Measurements from ENCODE around the gene SPDL1. TPM values are rescaled to one million over a fixed set of nuclear protein-coding genes. Genes with fewer than 3 reads are reported as not detected.

Gene SPDL1
- total and polyA plus RNA-seq, 5 donors from 2014 or later, result 3.4 to 11.5 (median 7.6) TPM

DNA sequence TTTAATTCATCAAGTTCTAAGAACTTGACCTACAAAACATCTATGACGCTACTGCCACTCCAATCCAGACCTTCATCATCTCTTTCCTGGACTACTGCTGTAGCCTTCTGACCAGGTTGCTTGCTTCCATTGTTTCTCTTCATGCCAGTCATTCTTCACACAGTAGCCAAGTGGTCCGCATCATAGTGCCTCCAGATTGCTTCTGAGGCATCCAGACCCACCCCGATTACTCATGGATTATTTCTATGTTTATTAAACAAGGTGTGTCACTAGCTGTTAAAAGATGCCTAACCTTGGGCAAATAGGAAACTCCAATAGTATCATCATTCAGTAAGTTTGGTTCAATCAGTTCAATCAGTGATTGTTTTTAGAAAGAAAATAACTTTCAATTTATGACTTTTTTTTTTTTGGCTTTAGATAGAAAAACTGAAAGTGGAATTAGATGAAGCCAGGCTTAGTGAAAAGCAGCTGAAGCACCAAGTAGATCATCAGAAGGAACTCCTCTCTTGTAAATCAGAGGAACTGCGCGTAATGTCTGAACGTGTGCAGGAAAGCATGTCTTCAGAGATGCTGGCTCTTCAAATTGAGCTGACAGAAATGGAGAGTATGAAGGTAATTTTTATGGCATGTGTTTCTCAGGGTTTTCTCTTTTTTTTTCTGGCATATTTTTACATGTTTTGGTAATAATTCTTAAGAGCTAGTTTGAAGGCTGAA lies 9.5 kb downstream of the SPDL1 start:
- ATAC-seq (ENCODE audit: low read depth in 2 of 2) (no peak), DNase-seq (no peak)
- H3K4me1 ChIP-seq (ENCODE audit: control insufficient read depth, insufficient read depth, low read length, poor library complexity, severe bottlenecking), result no peaks in the 10 kb centered on the region
- H3K27me3 Mint-ChIP-seq, result no peaks in the 10 kb centered on the region
- no peak overlapping the region for H3K27ac Mint-ChIP-seq
- H3K36me3 Mint-ChIP-seq, result peaks cover 51% of the 10 kb centered on the region
- no peaks in the 10 kb centered on the region for H3K27me3 ChIP-seq (ENCODE audit: control insufficient read depth, insufficient read depth, low read length)
- peaks cover 0 to 11% (median 7%) of the 10 kb centered on the region in 4 donors for H3K4me1 Mint-ChIP-seq
- H3K36me3 ChIP-seq (ENCODE audit: control insufficient read depth, insufficient read depth, low read length), result peaks cover 56% of the 10 kb centered on the region
- H3K9me3 Mint-ChIP-seq, result no peaks in the 10 kb centered on the region
- no peak overlapping the region for H3K4me3 Mint-ChIP-seq
- no peak overlapping the region for H3K27ac ChIP-seq (ENCODE audit: insufficient read depth, low read length, poor library complexity, severe bottlenecking)
- H3K9me3 ChIP-seq (ENCODE audit: control insufficient read depth in 2 of 2, low read length in 2 of 2), result no peaks in the 10 kb centered on the region
- no peak overlapping the region for H3K4me3 ChIP-seq (ENCODE audit: low read depth, low read length)

DNA sequence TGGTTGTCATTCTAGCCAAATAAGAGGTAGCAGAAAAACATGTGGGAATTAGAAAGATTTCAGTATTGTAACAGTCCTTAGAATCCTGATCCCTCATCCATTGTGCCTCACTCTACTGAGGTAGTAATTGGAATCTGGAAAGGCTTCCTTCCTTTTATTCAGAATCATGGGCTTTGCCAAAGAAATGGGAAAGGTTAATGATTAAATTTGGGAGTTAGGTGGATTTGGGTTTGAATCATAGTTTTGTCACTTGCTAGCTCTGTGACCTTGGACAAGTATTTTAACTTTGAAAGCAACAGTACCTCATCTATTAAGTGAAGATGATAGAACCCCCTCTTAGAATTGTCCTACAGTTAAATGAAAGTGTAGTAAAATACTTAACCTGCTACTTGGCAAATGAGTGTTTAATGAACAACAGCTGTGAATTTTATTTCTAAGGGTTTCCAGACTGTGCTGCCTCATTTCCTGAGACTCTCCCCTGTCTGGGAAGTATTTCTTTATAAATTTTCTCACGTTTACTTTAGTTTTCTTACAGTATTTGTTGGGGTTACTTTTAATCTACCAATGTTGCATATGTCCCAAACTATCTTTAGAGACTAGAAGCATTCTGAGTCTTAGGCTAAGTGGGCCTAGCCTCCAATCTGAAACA lies 11.7 kb downstream of the SPDL1 start:
- no peaks in the 10 kb centered on the region for H3K4me1 ChIP-seq (ENCODE audit: control insufficient read depth, insufficient read depth, low read length, poor library complexity, severe bottlenecking)
- H3K4me3 ChIP-seq (ENCODE audit: low read depth, low read length), result no peak overlapping the region
- no peak overlapping the region for H3K27ac ChIP-seq (ENCODE audit: insufficient read depth, low read length, poor library complexity, severe bottlenecking)
- H3K36me3 Mint-ChIP-seq, result peaks cover 38% of the 10 kb centered on the region
- no peaks in the 10 kb centered on the region for H3K27me3 Mint-ChIP-seq
- peaks cover 50% of the 10 kb centered on the region for H3K36me3 ChIP-seq (ENCODE audit: control insufficient read depth, insufficient read depth, low read length)
- H3K9me3 Mint-ChIP-seq, result no peaks in the 10 kb centered on the region
- no peaks in the 10 kb centered on the region for H3K27me3 ChIP-seq (ENCODE audit: control insufficient read depth, insufficient read depth, low read length)
- H3K4me3 Mint-ChIP-seq, result no peak overlapping the region
- H3K9me3 ChIP-seq (ENCODE audit: control insufficient read depth in 2 of 2, low read length in 2 of 2), result no peaks in the 10 kb centered on the region
- no peak overlapping the region for H3K27ac Mint-ChIP-seq
- peaks cover 0 to 5% (median 2%) of the 10 kb centered on the region in 4 donors for H3K4me1 Mint-ChIP-seq
- DNase-seq, result no peak
- no peak for ATAC-seq (ENCODE audit: low read depth in 2 of 2)

DNA sequence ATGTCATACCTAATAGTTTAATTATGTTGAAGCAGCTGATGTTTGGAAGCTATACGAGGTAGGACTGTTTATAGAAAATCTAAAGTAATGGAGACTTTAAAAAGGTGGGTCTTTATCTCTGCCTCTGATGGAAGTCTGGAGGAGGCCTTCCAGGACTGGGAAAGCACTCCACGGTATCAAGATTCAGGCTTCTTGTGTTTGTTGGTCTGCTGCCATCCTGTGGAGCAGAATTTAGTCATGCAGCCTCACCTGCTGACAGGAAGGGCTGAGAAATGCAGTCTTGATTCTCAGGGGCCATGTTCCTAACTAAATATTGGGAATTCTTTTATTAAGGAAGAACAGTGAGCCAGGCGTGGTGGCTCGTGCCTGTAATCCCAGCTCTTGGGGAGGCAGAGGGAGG lies 15.9 kb downstream of the SPDL1 start:
- Mint-ChIP-seq H3K9me3 (no peaks in the 10 kb centered on the region), H3K27me3 (no peaks in the 10 kb centered on the region), H3K27ac (peak overlapping the region in 1 of 3 donors; percentile 11), H3K4me1 (no peaks in the 10 kb centered on the region), H3K4me3 (no peak overlapping the region), H3K36me3 (peaks cover 40% of the 10 kb centered on the region)
- no peak for ATAC-seq (ENCODE audit: low read depth in 2 of 2)
- peaks cover 42% of the 10 kb centered on the region for H3K36me3 ChIP-seq (ENCODE audit: control insufficient read depth, insufficient read depth, low read length)
- H3K9me3 ChIP-seq (ENCODE audit: control insufficient read depth in 2 of 2, low read length in 2 of 2), result no peaks in the 10 kb centered on the region
- H3K27ac ChIP-seq (ENCODE audit: insufficient read depth, low read length, poor library complexity, severe bottlenecking), result no peak overlapping the region
- no peaks in the 10 kb centered on the region for H3K27me3 ChIP-seq (ENCODE audit: control insufficient read depth, insufficient read depth, low read length)
- no peak overlapping the region for H3K4me3 ChIP-seq (ENCODE audit: low read depth, low read length)
- no peaks in the 10 kb centered on the region for H3K4me1 ChIP-seq (ENCODE audit: control insufficient read depth, insufficient read depth, low read length, poor library complexity, severe bottlenecking)
- DNase-seq, result no peak

DNA sequence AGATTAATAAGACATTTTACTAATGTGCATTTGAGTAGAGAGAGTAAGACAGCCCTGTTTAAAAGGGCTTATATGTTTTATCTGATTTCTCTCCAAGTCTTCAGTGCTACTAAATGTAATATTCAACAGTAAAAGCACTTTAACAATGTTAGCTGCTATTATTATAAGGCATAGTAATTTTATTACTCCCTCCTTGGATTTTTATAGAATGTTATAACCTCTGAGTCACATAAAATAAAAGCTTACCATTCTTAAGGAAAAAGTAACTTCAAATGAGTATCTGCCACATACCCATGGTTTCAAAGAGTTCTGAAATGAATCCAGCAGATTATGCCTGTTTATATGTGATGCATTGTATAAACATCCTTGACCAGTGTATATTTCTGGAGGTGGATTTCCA lies 19.0 kb downstream of the SPDL1 start:
- no peak overlapping the region for H3K4me3 Mint-ChIP-seq
- DNase-seq, result no peak
- H3K36me3 ChIP-seq (ENCODE audit: control insufficient read depth, insufficient read depth, low read length), result peaks cover 28% of the 10 kb centered on the region

DNA sequence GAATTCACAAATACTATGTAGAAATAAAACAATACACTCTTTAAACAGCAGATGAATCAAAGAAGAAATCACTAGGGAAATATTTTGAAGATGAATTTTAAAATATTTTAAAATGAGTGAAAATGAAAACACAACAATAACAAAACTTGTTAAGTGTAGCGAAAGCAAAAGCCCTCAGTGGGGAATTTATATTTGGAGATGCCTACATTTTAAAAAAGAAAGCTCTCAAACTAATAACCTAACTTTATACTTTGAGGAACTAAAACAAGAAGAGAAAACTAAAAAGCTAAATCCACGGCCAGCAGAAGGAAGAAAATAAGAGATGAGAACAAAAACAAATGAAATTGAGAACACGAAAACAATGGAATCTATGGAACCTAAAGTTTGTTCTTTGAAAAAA lies 22.7 kb downstream of the SPDL1 start:
- Histone ChIP-seq H3K27ac (ENCODE audit: insufficient read depth, low read length, poor library complexity, severe bottlenecking) (no peak overlapping the region), H3K4me3 (ENCODE audit: low read depth, low read length) (no peak overlapping the region), H3K27me3 (ENCODE audit: control insufficient read depth, insufficient read depth, low read length) (peaks cover 11% of the 10 kb centered on the region), H3K9me3 (ENCODE audit: control insufficient read depth in 2 of 2, low read length in 2 of 2) (peaks cover 0 to 8% of the 10 kb centered on the region in 2 experiments), H3K4me1 (ENCODE audit: control insufficient read depth, insufficient read depth, low read length, poor library complexity, severe bottlenecking) (no peaks in the 10 kb centered on the region), H3K36me3 (ENCODE audit: control insufficient read depth, insufficient read depth, low read length) (peaks cover 9% of the 10 kb centered on the region)
- Mint-ChIP-seq H3K4me1 (no peaks in the 10 kb centered on the region), H3K9me3 (peaks cover 0 to 15% (median 6%) of the 10 kb centered on the region in 7 donors), H3K36me3 (peaks cover 31% of the 10 kb centered on the region), H3K27me3 (peaks cover 13% of the 10 kb centered on the region), H3K4me3 (no peak overlapping the region), H3K27ac (no peak overlapping the region)
- ATAC-seq (ENCODE audit: low read depth in 2 of 2) (no peak), DNase-seq (no peak)

More for the DNA sequence above, 19.0 kb downstream of the SPDL1 start:
- H3K27ac ChIP-seq (ENCODE audit: insufficient read depth, low read length, poor library complexity, severe bottlenecking), result no peak overlapping the region
- Mint-ChIP-seq H3K4me1 (no peaks in the 10 kb centered on the region), H3K27ac (no peak overlapping the region), H3K9me3 (peaks cover 0 to under 1% (median 0%) of the 10 kb centered on the region in 7 donors), H3K36me3 (peaks cover 46% of the 10 kb centered on the region), H3K27me3 (peaks cover 2% of the 10 kb centered on the region)
- no peak overlapping the region for H3K4me3 ChIP-seq (ENCODE audit: low read depth, low read length)
- peaks cover 4% of the 10 kb centered on the region for H3K27me3 ChIP-seq (ENCODE audit: control insufficient read depth, insufficient read depth, low read length)
- no peaks in the 10 kb centered on the region for H3K4me1 ChIP-seq (ENCODE audit: control insufficient read depth, insufficient read depth, low read length, poor library complexity, severe bottlenecking)
- no peaks in the 10 kb centered on the region for H3K9me3 ChIP-seq (ENCODE audit: control insufficient read depth in 2 of 2, low read length in 2 of 2)
- ATAC-seq (ENCODE audit: low read depth in 2 of 2), result no peak

DNA sequence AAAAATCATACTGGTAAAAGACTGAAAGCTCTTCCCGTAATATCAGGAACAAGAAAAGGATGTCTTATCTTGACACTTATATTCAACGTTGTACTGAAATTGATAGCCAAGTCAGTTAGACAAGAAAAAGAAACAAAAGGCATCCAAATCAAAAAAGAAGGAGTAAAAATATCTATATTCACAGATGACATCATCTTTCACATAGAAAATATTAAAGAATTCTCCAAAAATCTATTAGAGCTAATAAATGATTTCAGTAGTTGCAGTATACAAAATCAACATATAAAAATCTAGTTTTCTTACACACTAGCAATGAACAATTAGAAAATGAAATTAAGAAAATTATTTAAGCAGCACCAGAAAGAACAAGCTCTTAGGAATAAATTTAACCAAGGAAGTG lies 24.3 kb downstream of the SPDL1 start:
- ATAC-seq (ENCODE audit: low read depth in 2 of 2) (no peak), DNase-seq (no peak)
- peaks cover 25% of the 10 kb centered on the region for H3K27me3 Mint-ChIP-seq
- H3K4me1 Mint-ChIP-seq, result peaks cover 0 to under 1% (median 0%) of the 10 kb centered on the region in 4 donors
- no peak overlapping the region for H3K4me3 ChIP-seq (ENCODE audit: low read depth, low read length)
- no peak overlapping the region for H3K27ac ChIP-seq (ENCODE audit: insufficient read depth, low read length, poor library complexity, severe bottlenecking)
- H3K27me3 ChIP-seq (ENCODE audit: control insufficient read depth, insufficient read depth, low read length), result peaks cover 11% of the 10 kb centered on the region
- peaks cover 0 to 11% of the 10 kb centered on the region in 2 experiments for H3K9me3 ChIP-seq (ENCODE audit: control insufficient read depth in 2 of 2, low read length in 2 of 2)
- peaks cover 18% of the 10 kb centered on the region for H3K36me3 Mint-ChIP-seq
- H3K4me3 Mint-ChIP-seq, result no peak overlapping the region
- H3K36me3 ChIP-seq (ENCODE audit: control insufficient read depth, insufficient read depth, low read length), result no peaks in the 10 kb centered on the region
- no peak overlapping the region for H3K27ac Mint-ChIP-seq
- H3K4me1 ChIP-seq (ENCODE audit: control insufficient read depth, insufficient read depth, low read length, poor library complexity, severe bottlenecking), result no peaks in the 10 kb centered on the region
- H3K9me3 Mint-ChIP-seq, result peaks cover 2 to 15% (median 11%) of the 10 kb centered on the region in 7 donors

DNA sequence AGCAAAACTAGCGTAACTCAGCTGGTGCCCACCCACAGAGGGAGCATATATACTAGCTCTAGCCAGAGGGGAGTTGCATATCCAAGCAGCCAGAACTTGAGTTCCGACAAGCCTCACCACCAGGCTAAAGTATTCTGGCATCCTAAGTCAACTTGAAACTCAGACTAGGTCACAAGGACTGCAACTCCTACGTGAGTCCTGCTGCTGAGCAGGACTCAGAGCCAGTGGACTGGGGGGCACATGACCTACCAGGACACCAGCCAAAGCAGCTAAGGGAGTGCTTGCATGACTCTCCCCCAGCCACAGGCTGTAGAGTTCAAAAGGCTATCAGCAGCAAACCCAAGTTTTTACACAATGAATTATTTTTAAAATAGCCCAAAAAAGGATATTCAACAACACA lies 26.1 kb downstream of the SPDL1 start:
- H3K4me3 ChIP-seq (ENCODE audit: low read depth, low read length), result no peak overlapping the region
- H3K27ac Mint-ChIP-seq, result no peak overlapping the region
- peaks cover 10% of the 10 kb centered on the region for H3K36me3 Mint-ChIP-seq
- H3K4me1 ChIP-seq (ENCODE audit: control insufficient read depth, insufficient read depth, low read length, poor library complexity, severe bottlenecking), result no peaks in the 10 kb centered on the region
- H3K4me3 Mint-ChIP-seq, result no peak overlapping the region
- no peaks in the 10 kb centered on the region for H3K36me3 ChIP-seq (ENCODE audit: control insufficient read depth, insufficient read depth, low read length)
- ATAC-seq (ENCODE audit: low read depth in 2 of 2), result no peak
- H3K27me3 ChIP-seq (ENCODE audit: control insufficient read depth, insufficient read depth, low read length), result peaks cover 11% of the 10 kb centered on the region
- no peak overlapping the region for H3K27ac ChIP-seq (ENCODE audit: insufficient read depth, low read length, poor library complexity, severe bottlenecking)
- H3K9me3 ChIP-seq (ENCODE audit: control insufficient read depth in 2 of 2, low read length in 2 of 2), result peaks cover 0 to 11% of the 10 kb centered on the region in 2 experiments
- DNase-seq, result no peak
- H3K4me1 Mint-ChIP-seq, result peaks cover 0 to 6% (median 0%) of the 10 kb centered on the region in 4 donors
- H3K27me3 Mint-ChIP-seq, result peaks cover 32% of the 10 kb centered on the region
- peaks cover 3 to 15% (median 11%) of the 10 kb centered on the region in 7 donors for H3K9me3 Mint-ChIP-seq

All from CD4-positive, CD25-positive, alpha-beta regulatory T cell (primary cell).